OCI-LY1 (cell line): ENCODE data around the gene CHST8.

Source experiments
- H2AFZ ChIP-seq: fragments of 200-600 bp; sonication (generic), shearing (Covaris generic); 2 replicates; pipeline ENCODE4 v1.6.0; 2014; ENCODE audit warnings: antibody characterized with exemption, mild to moderate bottlenecking, low read length
- H3F3A ChIP-seq: fragments of 200-600 bp; sonication (generic), shearing (Covaris generic); 2 replicates; pipeline ENCODE4 v1.6.0; 2014; ENCODE audit warnings: mild to moderate bottlenecking, antibody characterized with exemption, low read length, moderate library complexity; ENCODE audit not compliant: insufficient read depth
- H3K27ac ChIP-seq: fragments of 200-600 bp; sonication (generic); 2 replicates; pipeline ENCODE4 v1.5.1; 2014; ENCODE audit warnings: low read length, mixed run types, mild to moderate bottlenecking, low read depth; ENCODE audit not compliant: poor library complexity, severe bottlenecking
- H3K27me3 ChIP-seq: fragments of 200-600 bp; sonication (generic); 2 replicates; pipeline ENCODE4 v1.6.0; 2014; ENCODE audit warnings: antibody characterized with exemption, mild to moderate bottlenecking, low read length, moderate library complexity; ENCODE audit not compliant: insufficient read depth
- H3K36me3 ChIP-seq: fragments of 200-600 bp; sonication (generic); 2 replicates; pipeline ENCODE4 v1.6.1; 2014; ENCODE audit warnings: mild to moderate bottlenecking, antibody characterized with exemption, low read length, moderate library complexity, mixed read lengths; ENCODE audit not compliant: insufficient read depth
- H3K4me1 ChIP-seq: fragments of 200-600 bp; sonication (generic); 2 replicates; pipeline ENCODE4 v1.5.1; 2014; ENCODE audit warnings: mild to moderate bottlenecking, low read length, moderate library complexity; ENCODE audit not compliant: insufficient read depth, severe bottlenecking
- H3K4me2 ChIP-seq: fragments of 200-600 bp; sonication (generic), shearing (Covaris generic); 2 replicates; pipeline ENCODE4 v1.6.1; 2014; ENCODE audit warnings: low read length
- H3K4me3 ChIP-seq: fragments of 200-600 bp; sonication (generic); 2 replicates; pipeline ENCODE4 v1.5.1; 2014; ENCODE audit warnings: low read length, low read depth, mild to moderate bottlenecking, mixed read lengths; ENCODE audit not compliant: poor library complexity, severe bottlenecking
- H3K79me2 ChIP-seq: fragments of 200-600 bp; shearing (Covaris generic); 2 replicates; pipeline ENCODE4 v1.6.1; 2016; ENCODE audit warnings: mixed run types, low read length, mixed read lengths; ENCODE audit not compliant: insufficient read depth
- H3K9ac ChIP-seq: fragments of 200-600 bp; sonication (generic), shearing (Covaris generic); 2 replicates; pipeline ENCODE4 v1.6.1; 2014; ENCODE audit warnings: mild to moderate bottlenecking, low read length, mixed read lengths
- H3K9me2 ChIP-seq: fragments of 200-600 bp; sonication (generic), shearing (Covaris generic); 2 replicates; pipeline ENCODE4 v1.6.1; 2014; ENCODE audit warnings: low read depth, mild to moderate bottlenecking, low read length, mixed read lengths
- H3K9me3 ChIP-seq: fragments of 200-600 bp; shearing (Covaris generic); 2 replicates; pipeline ENCODE4 v1.6.1; 2014; ENCODE audit warnings: low read length, mixed read lengths
- H4K20me1 ChIP-seq: fragments of 200-600 bp; sonication (generic), shearing (Covaris generic); 2 replicates; pipeline ENCODE4 v1.6.0; 2016; ENCODE audit warnings: mild to moderate bottlenecking, low read length; ENCODE audit not compliant: insufficient read depth
- EZH2 ChIP-seq: fragments of 200-600 bp; sonication (generic), shearing (Covaris generic); IDR thresholded peaks from 2 replicates; pipeline ENCODE4 v1.8.0; 2017; ENCODE audit warnings: borderline replicate concordance, mixed run types, mild to moderate bottlenecking, antibody characterized with exemption, low read length, moderate library complexity, mixed read lengths
- TF ChIP-seq, protein P1 (sequence below): fragments of 200-600 bp; sonication (generic), shearing (Covaris generic); IDR thresholded peaks from 2 replicates; pipeline ENCODE4 v1.5.1; 2017; ENCODE audit warnings: mild to moderate bottlenecking, antibody characterized with exemption, low read length, moderate library complexity, mixed read lengths

CHST8 gene

DNA sequence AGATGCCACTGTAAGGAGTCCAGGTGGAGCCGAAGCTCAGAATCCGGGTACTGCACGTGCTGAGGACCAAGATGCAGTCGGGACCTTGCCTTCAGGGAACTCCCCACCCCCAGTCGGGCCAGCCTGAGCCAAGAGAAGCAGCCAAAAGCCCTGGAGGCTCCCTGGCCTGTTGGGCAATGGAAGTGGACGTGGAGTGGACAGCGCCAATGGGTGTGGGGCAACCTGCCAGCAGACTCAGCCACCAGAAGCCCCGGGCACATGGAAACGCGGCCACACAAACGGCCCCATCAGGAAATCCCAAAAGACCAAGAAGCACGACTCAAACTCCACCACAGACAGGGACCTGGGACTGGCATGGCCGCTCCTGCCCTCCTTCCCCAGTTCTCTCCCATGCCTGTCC lies 144.9 kb downstream of the CHST8 start:
- Histone ChIP-seq H3F3A (no peaks in the 10 kb centered on the region), H3K4me2 (no peak overlapping the region), H3K27me3 (no peaks in the 10 kb centered on the region), H3K9me3 (no peaks in the 10 kb centered on the region), H3K9ac (no peak overlapping the region), H4K20me1 (no peaks in the 10 kb centered on the region), H2AFZ (no peak overlapping the region), H3K27ac (no peak overlapping the region), H3K4me3 (no peak overlapping the region), H3K36me3 (no peaks in the 10 kb centered on the region), H3K9me2 (no peaks in the 10 kb centered on the region), H3K4me1 (no peaks in the 10 kb centered on the region), H3K79me2 (no peaks in the 10 kb centered on the region)
- TF ChIP-seq EZH2, result no peak
- TF ChIP-seq, protein P1, sequence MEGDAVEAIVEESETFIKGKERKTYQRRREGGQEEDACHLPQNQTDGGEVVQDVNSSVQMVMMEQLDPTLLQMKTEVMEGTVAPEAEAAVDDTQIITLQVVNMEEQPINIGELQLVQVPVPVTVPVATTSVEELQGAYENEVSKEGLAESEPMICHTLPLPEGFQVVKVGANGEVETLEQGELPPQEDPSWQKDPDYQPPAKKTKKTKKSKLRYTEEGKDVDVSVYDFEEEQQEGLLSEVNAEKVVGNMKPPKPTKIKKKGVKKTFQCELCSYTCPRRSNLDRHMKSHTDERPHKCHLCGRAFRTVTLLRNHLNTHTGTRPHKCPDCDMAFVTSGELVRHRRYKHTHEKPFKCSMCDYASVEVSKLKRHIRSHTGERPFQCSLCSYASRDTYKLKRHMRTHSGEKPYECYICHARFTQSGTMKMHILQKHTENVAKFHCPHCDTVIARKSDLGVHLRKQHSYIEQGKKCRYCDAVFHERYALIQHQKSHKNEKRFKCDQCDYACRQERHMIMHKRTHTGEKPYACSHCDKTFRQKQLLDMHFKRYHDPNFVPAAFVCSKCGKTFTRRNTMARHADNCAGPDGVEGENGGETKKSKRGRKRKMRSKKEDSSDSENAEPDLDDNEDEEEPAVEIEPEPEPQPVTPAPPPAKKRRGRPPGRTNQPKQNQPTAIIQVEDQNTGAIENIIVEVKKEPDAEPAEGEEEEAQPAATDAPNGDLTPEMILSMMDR, result no peak

DNA sequence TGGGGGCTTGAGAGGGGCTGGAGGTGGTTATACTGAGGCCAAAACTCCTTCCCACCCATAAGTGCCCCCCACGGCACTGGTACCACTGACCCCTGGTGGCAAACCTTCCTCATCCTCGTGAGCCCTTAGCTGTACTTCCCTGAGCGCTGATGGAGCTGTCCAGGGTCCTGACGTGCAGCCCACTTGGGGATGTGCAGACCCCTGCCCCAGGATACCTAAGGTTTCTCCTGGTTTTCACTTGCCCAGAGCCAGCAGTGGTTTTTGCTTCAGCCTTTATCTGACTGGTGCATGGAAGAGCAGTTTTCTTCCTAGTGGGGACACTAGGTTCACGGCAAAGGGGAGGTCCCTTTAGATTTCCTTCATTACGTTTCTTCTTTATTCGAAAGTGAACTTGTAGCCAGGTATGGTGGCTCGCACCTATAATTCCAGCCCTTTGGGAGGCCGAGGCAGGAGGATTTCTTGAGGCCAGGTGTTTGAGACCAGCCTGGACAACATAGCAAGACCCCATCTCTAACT lies 146.2 kb downstream of the CHST8 start:
- H4K20me1 ChIP-seq, result no peaks in the 10 kb centered on the region
- no peaks in the 10 kb centered on the region for H3K79me2 ChIP-seq
- H3K9me2 ChIP-seq, result no peaks in the 10 kb centered on the region
- no peaks in the 10 kb centered on the region for H3K4me1 ChIP-seq
- no peaks in the 10 kb centered on the region for H3F3A ChIP-seq
- no peaks in the 10 kb centered on the region for H3K9me3 ChIP-seq
- TF ChIP-seq EZH2, result no peak
- TF ChIP-seq, protein P1, result peak; percentile 32; the same call in 1 of the 2 replicates
- H3K27me3 ChIP-seq, result no peaks in the 10 kb centered on the region
- no peak overlapping the region for H3K4me2 ChIP-seq
- no peak overlapping the region for H3K27ac ChIP-seq
- H3K4me3 ChIP-seq, result no peak overlapping the region
- no peak overlapping the region for H3K9ac ChIP-seq
- H3K36me3 ChIP-seq, result no peaks in the 10 kb centered on the region
- no peak overlapping the region for H2AFZ ChIP-seq

GRCh38 chr19:33769208-33769607 lies 147.5 kb downstream of the CHST8 start:
- H3K4me2 ChIP-seq, result no peak overlapping the region
- no peak overlapping the region for H3K9ac ChIP-seq
- no peaks in the 10 kb centered on the region for H3K9me2 ChIP-seq
- no peak overlapping the region for H3K27ac ChIP-seq
- H3K4me3 ChIP-seq, result no peak overlapping the region
- H3K79me2 ChIP-seq, result no peaks in the 10 kb centered on the region
- no peaks in the 10 kb centered on the region for H3K27me3 ChIP-seq
- no peak overlapping the region for H2AFZ ChIP-seq
- H3K9me3 ChIP-seq, result no peaks in the 10 kb centered on the region
- no peaks in the 10 kb centered on the region for H3F3A ChIP-seq
- no peaks in the 10 kb centered on the region for H3K4me1 ChIP-seq
- H4K20me1 ChIP-seq, result no peaks in the 10 kb centered on the region
- TF ChIP-seq EZH2, result no peak
- no peaks in the 10 kb centered on the region for H3K36me3 ChIP-seq

- H3K9me2 ChIP-seq, result no peaks in the 10 kb centered on the region
- H3K36me3 ChIP-seq, result no peaks in the 10 kb centered on the region
- H3K4me3 ChIP-seq, result no peak overlapping the region
- H4K20me1 ChIP-seq, result no peaks in the 10 kb centered on the region
- H3K4me1 ChIP-seq, result no peaks in the 10 kb centered on the region
- H3K4me2 ChIP-seq, result no peak overlapping the region
- H3F3A ChIP-seq, result no peaks in the 10 kb centered on the region
- no peaks in the 10 kb centered on the region for H3K27me3 ChIP-seq
- H3K27ac ChIP-seq, result no peak overlapping the region
- H3K79me2 ChIP-seq, result no peaks in the 10 kb centered on the region
- H3K9ac ChIP-seq, result no peak overlapping the region
- H3K9me3 ChIP-seq, result no peaks in the 10 kb centered on the region
- no peak overlapping the region for H2AFZ ChIP-seq
- TF ChIP-seq, protein P1, result no peak
- TF ChIP-seq EZH2, result no peak
These were observed 148.4 kb downstream of the CHST8 start for GRCh38 chr19:33770107-33770506.
